Endothelial cell of umbilical vein (primary cell): ENCODE results near the gene NTMT2.

Experiments used
- CTCF ChIP-seq, 2 donors: IDR thresholded peaks; 1 replicate in 1 of 2; 2 replicates in 1 of 2; pipeline ENCODE4 v1.5.1; 2011; ENCODE audit warnings: low read length in 2 of 2, mild to moderate bottlenecking in 2 of 2, moderate library complexity in 2 of 2, control low read depth in 1 of 2, inconsistent platforms in 1 of 2, low read depth in 1 of 2; ENCODE audit not compliant: insufficient read depth in 1 of 2; ENCODE audit errors: extremely low read depth in 1 of 2
- EZH2 ChIP-seq: IDR thresholded peaks from 2 replicates; pipeline ENCODE4 v1.6.1; 2012; ENCODE audit warnings: borderline replicate concordance, low read depth, mild to moderate bottlenecking, moderate library complexity, low read length, inconsistent platforms; ENCODE audit not compliant: severe bottlenecking
- POLR2A ChIP-seq: IDR thresholded peaks from 2 replicates; pipeline ENCODE4 v1.6.1; 2012; ENCODE audit warnings: low read depth, mild to moderate bottlenecking, control low read depth, low read length

GRCh38 chr1:170146720-170147263 is 1.0 kb downstream of the NTMT2 start:
- TF ChIP-seq CTCF (IDR thresholded peaks at IDR 0.05; ENCODE audit: extremely low read depth in 1 of 2, insufficient read depth in 1 of 2, low read depth in 1 of 2, low read length in 2 of 2) (no peak), POLR2A (no peak), EZH2 (no peak)
